MCF 10A (cell line): Measurements from ENCODE around the gene FAXC. TPM values are rescaled to one million over a fixed set of nuclear protein-coding genes. Genes with fewer than 3 reads are reported as not detected.

Experiments used
- BruUV-seq: library from RNA; stranded (reverse); fragments of 400-500 nt; replicated peaks from 2 replicates; lab custom pipeline; 2021; lab: Mats Ljungman, UMichigan
- CTCF ChIA-PET: fragments of 300-600 bp; sonication (Branson Sonifier 250); formaldehyde crosslinking; extraction: SDS; loops from one replicate; lab custom pipeline; 2021; ENCODE audit warnings: antibody characterized with exemption, inconsistent platforms; lab: Yijun Ruan, JAX
- POLR2A ChIA-PET: fragments of 300-600, 350-650 bp; sonication (Branson Sonifier 250); formaldehyde crosslinking; extraction: SDS; loops from one replicate; lab custom pipeline; 2020; ENCODE audit warnings: antibody characterized with exemption, inconsistent platforms; lab: Yijun Ruan, JAX
- DNase-seq: peaks from one replicate; pipeline ENCODE4 v3.0.0-alpha.2; 2018; ENCODE audit not compliant: unreplicated experiment
- H3K27ac Mint-ChIP-seq: one replicate; pipeline ENCODE4 v1.8.0; 2022; ENCODE audit warnings: mild to moderate bottlenecking, low read depth, mixed read lengths; ENCODE audit not compliant: unreplicated experiment
- H3K27me3 Mint-ChIP-seq: one replicate; pipeline ENCODE4 v1.8.0; 2022; ENCODE audit warnings: mixed read lengths; ENCODE audit not compliant: insufficient read depth, unreplicated experiment
- H3K36me3 Mint-ChIP-seq: one replicate; pipeline ENCODE4 v1.8.0; 2022; ENCODE audit warnings: mild to moderate bottlenecking, moderate library complexity, mixed read lengths; ENCODE audit not compliant: insufficient read depth, unreplicated experiment
- H3K4me1 Mint-ChIP-seq: one replicate; pipeline ENCODE4 v1.8.0; 2022; ENCODE audit warnings: mixed read lengths; ENCODE audit not compliant: insufficient read depth, unreplicated experiment
- H3K4me3 Mint-ChIP-seq: one replicate; pipeline ENCODE4 v1.8.0; 2022; ENCODE audit warnings: mild to moderate bottlenecking, moderate library complexity, mixed read lengths; ENCODE audit not compliant: unreplicated experiment
- H3K9me3 Mint-ChIP-seq: one replicate; pipeline ENCODE4 v1.8.0; 2022; ENCODE audit warnings: mixed read lengths; ENCODE audit not compliant: unreplicated experiment
- intact Hi-C: fragments of 100-400 bp; cut with micrococcal nuclease; formaldehyde crosslinking; loops from 2 replicates; pipeline ENCODE4 v1.14.1; 2022
- total RNA-seq: library from RNA; stranded (reverse); gene quantifications from 2 replicates; pipeline ENCODE4 v1.2.3, GENCODE V29; 2022
- TF ChIP-seq, protein P1 (sequence below): fragments of 200-600 bp; IDR thresholded peaks from one replicate; pipeline ENCODE4 v1.8.0; 2022; ENCODE audit warnings: antibody characterized with exemption, mild to moderate bottlenecking; ENCODE audit not compliant: unreplicated experiment

FAXC gene
- total RNA-seq, 1 experiment from 2014 or later = 2.3 TPM

DNA sequence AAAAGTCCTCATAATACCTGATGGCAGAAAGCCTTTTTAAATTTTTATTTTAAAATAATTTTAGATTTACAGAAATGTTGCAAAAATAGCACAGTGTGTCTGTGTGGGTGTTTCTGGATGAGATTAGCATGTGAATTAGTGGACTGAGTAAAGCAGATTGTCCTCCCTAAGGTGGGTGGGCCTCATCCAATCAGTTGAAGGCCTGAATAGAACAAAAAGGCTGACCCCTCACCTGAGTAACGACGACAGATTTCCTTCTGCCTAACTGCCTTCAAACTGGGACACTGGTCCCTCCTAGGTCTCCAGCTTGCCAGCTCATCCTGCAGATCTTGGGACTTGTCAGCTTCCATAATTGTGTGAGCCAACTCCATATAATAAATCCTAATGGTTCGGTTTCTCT is 54.2 kb downstream of the FAXC start:
- BruUV-seq = no TSS peak

DNA sequence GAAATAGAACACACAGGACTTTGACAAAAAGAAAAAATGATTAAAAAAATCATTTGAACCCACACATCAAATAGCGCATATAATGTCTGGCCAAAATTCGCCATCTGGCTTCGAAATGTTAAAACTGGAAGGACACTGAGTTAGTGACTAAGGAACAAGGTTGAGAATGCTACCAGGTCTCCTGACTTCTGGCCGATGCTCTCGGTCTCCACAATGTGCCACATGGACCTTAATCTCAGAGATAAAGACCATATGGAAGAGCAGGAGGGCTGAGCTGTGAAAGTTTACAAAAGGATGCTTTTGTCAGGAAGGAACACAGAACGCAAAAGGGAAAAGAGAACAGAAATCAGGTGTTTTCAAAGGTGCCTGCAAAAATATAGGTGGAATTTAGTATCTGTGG is 54.7 kb downstream of the FAXC start:
- BruUV-seq = no TSS peak
- Mint-ChIP-seq H3K9me3 (no peaks in the 10 kb centered on the region), H3K4me3 (no peak overlapping the region), H3K27me3 (no peaks in the 10 kb centered on the region), H3K4me1 (no peaks in the 10 kb centered on the region), H3K27ac (no peak overlapping the region), H3K36me3 (no peaks in the 10 kb centered on the region)
- intact Hi-C loops = no loop called here
- ChIA-PET CTCF (interaction anchor here (1.8 kb wide), 1 partner anchor 11 kb away, joined by 9 read pairs; no protein-coding TSS in a partner anchor), POLR2A (no interaction called here)
- TF ChIP-seq, protein P1, sequence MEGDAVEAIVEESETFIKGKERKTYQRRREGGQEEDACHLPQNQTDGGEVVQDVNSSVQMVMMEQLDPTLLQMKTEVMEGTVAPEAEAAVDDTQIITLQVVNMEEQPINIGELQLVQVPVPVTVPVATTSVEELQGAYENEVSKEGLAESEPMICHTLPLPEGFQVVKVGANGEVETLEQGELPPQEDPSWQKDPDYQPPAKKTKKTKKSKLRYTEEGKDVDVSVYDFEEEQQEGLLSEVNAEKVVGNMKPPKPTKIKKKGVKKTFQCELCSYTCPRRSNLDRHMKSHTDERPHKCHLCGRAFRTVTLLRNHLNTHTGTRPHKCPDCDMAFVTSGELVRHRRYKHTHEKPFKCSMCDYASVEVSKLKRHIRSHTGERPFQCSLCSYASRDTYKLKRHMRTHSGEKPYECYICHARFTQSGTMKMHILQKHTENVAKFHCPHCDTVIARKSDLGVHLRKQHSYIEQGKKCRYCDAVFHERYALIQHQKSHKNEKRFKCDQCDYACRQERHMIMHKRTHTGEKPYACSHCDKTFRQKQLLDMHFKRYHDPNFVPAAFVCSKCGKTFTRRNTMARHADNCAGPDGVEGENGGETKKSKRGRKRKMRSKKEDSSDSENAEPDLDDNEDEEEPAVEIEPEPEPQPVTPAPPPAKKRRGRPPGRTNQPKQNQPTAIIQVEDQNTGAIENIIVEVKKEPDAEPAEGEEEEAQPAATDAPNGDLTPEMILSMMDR = no peak
- DNase-seq = no peak

More for the DNA sequence above, 54.2 kb downstream of the FAXC start:
- intact Hi-C loops = no loop called here
- ChIA-PET POLR2A (no interaction called here), CTCF (interaction anchor here (1.8 kb wide), 1 partner anchor 12 kb away, joined by 9 read pairs; no protein-coding TSS in a partner anchor)
- DNase-seq = no peak
- no peaks in the 10 kb centered on the region for H3K36me3 Mint-ChIP-seq
- H3K4me1 Mint-ChIP-seq = no peaks in the 10 kb centered on the region
- TF ChIP-seq, protein P1 = no peak
- no peaks in the 10 kb centered on the region for H3K9me3 Mint-ChIP-seq
- no peak overlapping the region for H3K4me3 Mint-ChIP-seq
- H3K27ac Mint-ChIP-seq = no peak overlapping the region
- H3K27me3 Mint-ChIP-seq = no peaks in the 10 kb centered on the region

DNA sequence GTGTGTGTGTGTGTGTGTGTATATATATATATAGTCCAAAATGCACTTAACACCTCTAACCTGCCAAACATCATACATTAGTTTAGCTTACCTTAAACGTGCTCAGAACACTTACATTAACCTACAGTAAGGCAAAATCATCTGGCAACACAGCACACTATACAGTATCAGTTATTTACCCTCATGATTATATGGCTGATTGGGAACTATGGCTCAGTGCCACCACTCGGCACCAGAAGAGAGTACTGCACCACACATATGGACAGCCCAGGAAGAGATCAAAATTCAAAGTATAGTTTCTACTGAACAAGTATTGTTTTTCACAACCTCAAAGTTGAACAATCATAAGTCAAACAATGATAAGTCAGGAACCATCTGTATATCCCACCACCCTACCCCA is 59.8 kb downstream of the FAXC start:
- BruUV-seq = no TSS peak
- H3K4me1 Mint-ChIP-seq = no peaks in the 10 kb centered on the region
- DNase-seq = no peak
- H3K4me3 Mint-ChIP-seq = no peak overlapping the region
- ChIA-PET CTCF (interaction anchor here (0.6 to 1.2 kb wide), 4 partner anchors 32 to 48 kb away, joined by 3 to 4 read pairs (median 3); no protein-coding TSS in a partner anchor), POLR2A (no interaction called here)
- H3K36me3 Mint-ChIP-seq = no peaks in the 10 kb centered on the region
- intact Hi-C loops = no loop called here
- no peak overlapping the region for H3K27ac Mint-ChIP-seq
- TF ChIP-seq, protein P1 = no peak
- H3K9me3 Mint-ChIP-seq = no peaks in the 10 kb centered on the region
- H3K27me3 Mint-ChIP-seq = no peaks in the 10 kb centered on the region

DNA sequence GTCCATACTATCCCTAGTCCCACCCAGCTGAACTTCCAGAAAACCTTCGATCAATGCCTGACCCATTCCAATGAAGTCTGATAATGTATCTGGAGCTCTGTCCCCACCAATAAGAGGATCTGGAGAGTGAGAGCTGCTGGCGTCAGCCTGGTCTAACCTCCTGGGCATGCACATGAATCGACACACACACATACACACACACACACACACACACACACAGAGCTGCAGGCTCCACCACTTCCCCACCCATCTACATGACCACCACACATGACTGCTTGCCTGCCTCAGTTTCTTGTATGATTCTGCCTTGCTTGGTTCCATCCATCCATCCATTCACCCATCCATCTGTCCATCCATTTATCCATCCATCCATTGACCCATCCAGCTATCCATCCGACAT is 60.8 kb downstream of the FAXC start:
- ChIA-PET CTCF (interaction anchor here (1.1 kb wide), 1 partner anchor 49 kb away, joined by 3 read pairs; no protein-coding TSS in a partner anchor), POLR2A (no interaction called here)
- Mint-ChIP-seq H3K27me3 (no peaks in the 10 kb centered on the region), H3K36me3 (no peaks in the 10 kb centered on the region), H3K4me3 (no peak overlapping the region), H3K27ac (no peak overlapping the region), H3K9me3 (no peaks in the 10 kb centered on the region), H3K4me1 (no peaks in the 10 kb centered on the region)
- DNase-seq = no peak
- intact Hi-C loops = no loop called here
- no TSS peak for BruUV-seq
- TF ChIP-seq, protein P1 = no peak
